ENCODE measurements around the gene ANKRD30B. TPM values are rescaled to one million over a fixed set of nuclear protein-coding genes. Genes with fewer than 3 reads are reported as not detected.
"Not testable (repeated sequence)": the region's sequence is repeated elsewhere in the genome, so short reads cannot be mapped to it uniquely, and the experiment has no call there.

The ANKRD30B gene
- total RNA-seq: not detected in 2 replicates
- long read RNA-seq: 0 reads

- Mint-ChIP-seq H3K36me3 (ENCODE audit: insufficient read depth) (no peaks in the 10 kb centered on the region), H3K27ac (no peak within 1 kb of the TSS), H3K4me1 (ENCODE audit: low read depth) (no peaks in the 10 kb centered on the region), H3K4me3 (ENCODE audit: low read depth) (no peak within 1 kb of the TSS), H3K27me3 (no peaks in the 10 kb centered on the region), H3K9me3 (ENCODE audit: low read depth) (peaks cover 11% of the 10 kb centered on the region)
- DNase-seq (ENCODE audit: low spot score, unreplicated experiment): no peak
- TF ChIP-seq, protein P1, sequence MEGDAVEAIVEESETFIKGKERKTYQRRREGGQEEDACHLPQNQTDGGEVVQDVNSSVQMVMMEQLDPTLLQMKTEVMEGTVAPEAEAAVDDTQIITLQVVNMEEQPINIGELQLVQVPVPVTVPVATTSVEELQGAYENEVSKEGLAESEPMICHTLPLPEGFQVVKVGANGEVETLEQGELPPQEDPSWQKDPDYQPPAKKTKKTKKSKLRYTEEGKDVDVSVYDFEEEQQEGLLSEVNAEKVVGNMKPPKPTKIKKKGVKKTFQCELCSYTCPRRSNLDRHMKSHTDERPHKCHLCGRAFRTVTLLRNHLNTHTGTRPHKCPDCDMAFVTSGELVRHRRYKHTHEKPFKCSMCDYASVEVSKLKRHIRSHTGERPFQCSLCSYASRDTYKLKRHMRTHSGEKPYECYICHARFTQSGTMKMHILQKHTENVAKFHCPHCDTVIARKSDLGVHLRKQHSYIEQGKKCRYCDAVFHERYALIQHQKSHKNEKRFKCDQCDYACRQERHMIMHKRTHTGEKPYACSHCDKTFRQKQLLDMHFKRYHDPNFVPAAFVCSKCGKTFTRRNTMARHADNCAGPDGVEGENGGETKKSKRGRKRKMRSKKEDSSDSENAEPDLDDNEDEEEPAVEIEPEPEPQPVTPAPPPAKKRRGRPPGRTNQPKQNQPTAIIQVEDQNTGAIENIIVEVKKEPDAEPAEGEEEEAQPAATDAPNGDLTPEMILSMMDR (IDR thresholded peaks at IDR 0.05; ENCODE audit: unreplicated experiment): no peak
Measured at GRCh38 chr18:14747513-14748474, at the start of gene ANKRD30B. ANKRD30B (plus strand) TSS chr18:14748172; CDS start chr18:14748420, 248 bp downstream.

DNA sequence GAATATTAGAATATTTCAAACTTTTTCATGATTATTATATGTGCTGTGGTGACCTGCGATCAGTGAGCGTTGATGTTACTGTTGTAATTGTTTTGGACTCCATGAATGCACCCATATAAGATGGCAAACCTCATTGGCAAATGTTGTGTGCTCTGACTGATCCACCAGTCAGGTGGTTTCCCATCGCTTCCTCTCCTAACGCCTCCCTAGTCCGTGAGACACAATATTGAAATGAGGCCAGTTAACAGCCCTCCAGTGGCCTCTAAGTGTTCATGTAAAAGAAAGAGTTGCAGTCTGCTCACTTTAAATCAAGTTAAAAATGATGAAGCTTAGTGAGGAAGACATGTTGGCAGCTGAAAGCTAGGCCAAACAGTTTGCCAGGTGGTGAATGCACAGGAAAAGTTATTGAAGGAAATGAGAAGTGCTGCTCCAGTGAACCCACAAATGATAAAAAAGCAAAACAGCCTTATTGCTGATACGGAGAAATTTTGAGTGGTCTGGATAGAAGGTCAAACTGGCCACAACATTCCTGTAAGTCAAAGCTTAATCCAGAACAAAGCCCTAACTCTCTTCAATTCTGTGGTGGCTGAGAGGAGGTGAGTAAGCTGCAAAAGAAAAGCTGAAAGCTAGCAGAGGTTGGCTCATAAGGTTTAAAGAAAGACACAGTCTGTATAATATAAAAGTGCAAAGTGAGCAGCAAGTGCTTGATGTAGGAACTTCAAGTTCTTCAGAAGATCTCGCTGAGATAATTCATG, 46.5 kb upstream of the ANKRD30B start:
- not testable (repeated sequence) for H3K4me3 Mint-ChIP-seq (ENCODE audit: low read depth)
- H3K9me3 Mint-ChIP-seq (ENCODE audit: low read depth): peaks cover 27% of the 10 kb centered on the region

GRCh38 chr18:14709761-14710160, 38.2 kb upstream of the ANKRD30B start:
- H3K4me1 Mint-ChIP-seq (ENCODE audit: low read depth); H3K27ac Mint-ChIP-seq; H3K27me3 Mint-ChIP-seq; H3K4me3 Mint-ChIP-seq (ENCODE audit: low read depth); H3K36me3 Mint-ChIP-seq (ENCODE audit: insufficient read depth); DNase-seq (ENCODE audit: low spot score, unreplicated experiment): not testable (repeated sequence)
- peaks cover 25% of the 10 kb centered on the region for H3K9me3 Mint-ChIP-seq (ENCODE audit: low read depth)

More for the DNA sequence above, 46.5 kb upstream of the ANKRD30B start:
- H3K36me3 Mint-ChIP-seq (ENCODE audit: insufficient read depth); DNase-seq (ENCODE audit: low spot score, unreplicated experiment); H3K4me1 Mint-ChIP-seq (ENCODE audit: low read depth); H3K27me3 Mint-ChIP-seq; H3K27ac Mint-ChIP-seq: not testable (repeated sequence)

DNA sequence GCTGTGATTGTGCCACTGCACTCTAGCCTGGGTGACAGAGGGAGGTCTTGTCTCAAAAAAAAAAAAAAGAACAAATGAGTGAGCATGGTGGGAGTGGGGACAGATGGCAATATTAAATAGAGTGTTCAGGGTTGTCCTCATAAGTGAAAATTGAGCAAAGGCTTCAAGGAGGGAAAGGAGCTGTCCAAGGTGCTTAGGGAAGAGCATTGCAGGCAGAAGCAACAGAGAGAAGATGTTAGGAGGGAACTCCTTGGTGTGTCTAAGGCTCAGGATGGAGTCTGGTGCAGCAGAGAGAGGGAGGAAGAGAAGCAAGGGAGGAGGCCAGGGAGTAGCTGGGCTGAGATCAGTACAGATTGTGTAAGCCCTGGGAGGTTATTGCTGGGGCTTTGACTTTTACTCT, 26.4 kb upstream of the ANKRD30B start:
- not testable (repeated sequence) for H3K9me3 Mint-ChIP-seq (ENCODE audit: low read depth); H3K27me3 Mint-ChIP-seq; H3K4me3 Mint-ChIP-seq (ENCODE audit: low read depth); H3K27ac Mint-ChIP-seq; DNase-seq (ENCODE audit: low spot score, unreplicated experiment); H3K36me3 Mint-ChIP-seq (ENCODE audit: insufficient read depth); H3K4me1 Mint-ChIP-seq (ENCODE audit: low read depth)

DNA sequence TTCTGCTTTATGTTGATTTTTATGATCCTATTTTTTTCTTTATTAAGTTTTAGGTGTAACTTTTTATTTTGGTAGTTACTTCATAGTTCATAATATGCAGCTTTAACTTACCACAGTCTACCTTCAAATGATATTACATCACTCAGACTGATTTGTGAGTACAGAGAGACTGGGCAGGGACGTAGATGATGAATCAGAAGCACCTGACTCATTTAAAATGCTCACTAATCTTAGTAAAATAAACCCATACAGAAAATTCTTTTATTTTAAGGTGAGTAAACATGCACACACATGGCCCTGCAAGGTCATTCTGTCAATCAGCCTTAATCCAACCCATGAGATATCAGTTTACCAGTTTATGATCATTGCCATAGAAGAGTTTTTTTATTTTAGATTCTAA, 8.9 kb upstream of the ANKRD30B start:
- H3K9me3 Mint-ChIP-seq (ENCODE audit: low read depth): peaks cover 19% of the 10 kb centered on the region
- not testable (repeated sequence) for H3K4me1 Mint-ChIP-seq (ENCODE audit: low read depth); H3K27me3 Mint-ChIP-seq; H3K4me3 Mint-ChIP-seq (ENCODE audit: low read depth); DNase-seq (ENCODE audit: low spot score, unreplicated experiment); H3K27ac Mint-ChIP-seq; H3K36me3 Mint-ChIP-seq (ENCODE audit: insufficient read depth)

- Mint-ChIP-seq H3K27ac (no peak overlapping the region), H3K9me3 (ENCODE audit: low read depth) (peaks cover 11% of the 10 kb centered on the region), H3K4me1 (ENCODE audit: low read depth) (no peaks in the 10 kb centered on the region), H3K27me3 (no peaks in the 10 kb centered on the region), H3K36me3 (ENCODE audit: insufficient read depth) (no peaks in the 10 kb centered on the region), H3K4me3 (ENCODE audit: low read depth) (no peak overlapping the region)
- no peak for DNase-seq (ENCODE audit: low spot score, unreplicated experiment)
- TF ChIP-seq, protein P1 (IDR thresholded peaks at IDR 0.05; ENCODE audit: unreplicated experiment): no peak
Measured at GRCh38 chr18:14746897-14747296, 1.1 kb upstream of the ANKRD30B start.

DNA sequence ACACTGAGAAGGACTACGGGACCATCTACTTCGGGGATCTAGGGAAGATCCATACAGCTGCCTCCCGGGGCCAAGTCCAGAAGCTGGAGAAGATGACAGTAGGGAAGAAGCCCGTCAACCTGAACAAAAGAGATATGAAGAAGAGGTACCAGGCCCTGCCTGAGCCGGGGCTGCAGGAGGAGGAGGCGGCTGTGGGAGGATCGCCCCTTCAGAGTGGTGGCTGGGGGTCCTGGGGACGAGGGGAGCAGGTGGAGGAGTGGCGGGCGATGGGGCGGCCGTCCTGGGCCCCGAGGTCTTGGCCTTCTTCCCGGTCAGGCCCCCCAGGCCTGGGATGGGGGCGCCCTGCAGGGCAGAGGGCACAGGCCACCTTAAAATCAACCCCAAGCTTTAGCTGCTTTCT, 524 bp downstream of the ANKRD30B start:
- no peaks in the 10 kb centered on the region for H3K27me3 Mint-ChIP-seq
- H3K4me1 Mint-ChIP-seq (ENCODE audit: low read depth): no peaks in the 10 kb centered on the region
- no peak for DNase-seq (ENCODE audit: low spot score, unreplicated experiment)
- peaks cover 7% of the 10 kb centered on the region for H3K9me3 Mint-ChIP-seq (ENCODE audit: low read depth)
- H3K36me3 Mint-ChIP-seq (ENCODE audit: insufficient read depth): no peaks in the 10 kb centered on the region
- no peak overlapping the region for H3K27ac Mint-ChIP-seq
- TF ChIP-seq, protein P1 (IDR thresholded peaks at IDR 0.05; ENCODE audit: unreplicated experiment): no peak
- H3K4me3 Mint-ChIP-seq (ENCODE audit: low read depth): no peak overlapping the region

GRCh38 chr18:14763566-14763965, 15.6 kb downstream of the ANKRD30B start:
- not testable (repeated sequence) for H3K27ac Mint-ChIP-seq; DNase-seq (ENCODE audit: low spot score, unreplicated experiment); H3K36me3 Mint-ChIP-seq (ENCODE audit: insufficient read depth); H3K4me1 Mint-ChIP-seq (ENCODE audit: low read depth); H3K4me3 Mint-ChIP-seq (ENCODE audit: low read depth); H3K27me3 Mint-ChIP-seq
- peaks cover 39% of the 10 kb centered on the region for H3K9me3 Mint-ChIP-seq (ENCODE audit: low read depth)

Measured in progenitor cell of endocrine pancreas (in vitro differentiated cells).